IMR-90 (cell line): Measurements from ENCODE around the gene ZXDC.

ENCODE experiments used
- BHLHE40 ChIP-seq: fragments of 150-350 bp; IDR thresholded peaks from 2 replicates; pipeline ENCODE4 v1.6.1; 2016; ENCODE audit warnings: mild to moderate bottlenecking, low read depth, low read length
- CEBPB ChIP-seq: IDR thresholded peaks from 2 replicates; pipeline ENCODE4 v1.6.1; 2012; ENCODE audit warnings: low read depth, low read length, improper control_type of control experiment
- CHD1 ChIP-seq: IDR thresholded peaks from 2 replicates; pipeline ENCODE4 v1.6.1; 2012; ENCODE audit warnings: low read depth, low read length, improper control_type of control experiment
- FOS ChIP-seq: fragments of 150-350 bp; IDR thresholded peaks from 2 replicates; pipeline ENCODE4 v1.6.1; 2016; ENCODE audit warnings: low read depth, low read length
- MAFK ChIP-seq: IDR thresholded peaks from 2 replicates; pipeline ENCODE4 v1.6.1; 2012; ENCODE audit warnings: low read depth, low read length, improper control_type of control experiment
- NFE2L2 ChIP-seq: fragments of 150-350 bp; IDR thresholded peaks from 2 replicates; pipeline ENCODE4 v1.6.1; 2016; ENCODE audit warnings: low read depth, mild to moderate bottlenecking, low read length
- POLR2A ChIP-seq: IDR thresholded peaks from 2 replicates; pipeline ENCODE4 v1.6.1; 2012; ENCODE audit warnings: mild to moderate bottlenecking, low read depth, low read length
- RAD21 ChIP-seq: IDR thresholded peaks from 2 replicates; pipeline ENCODE4 v1.6.1; 2012; ENCODE audit warnings: low read length, improper control_type of control experiment
- RCOR1 ChIP-seq: IDR thresholded peaks from 2 replicates; pipeline ENCODE4 v1.6.1; 2012; ENCODE audit warnings: mild to moderate bottlenecking, low read length, improper control_type of control experiment; ENCODE audit not compliant: insufficient replicate concordance
- SMC3 ChIP-seq: fragments of 150-350 bp; IDR thresholded peaks from 2 replicates; pipeline ENCODE4 v1.6.1; 2016; ENCODE audit warnings: low read depth, mild to moderate bottlenecking, antibody characterized with exemption, low read length, moderate library complexity
- USF2 ChIP-seq: fragments of 150-350 bp; IDR thresholded peaks from 2 replicates; pipeline ENCODE4 v1.6.1; 2017; ENCODE audit warnings: mild to moderate bottlenecking, antibody characterized with exemption, low read length, low read depth
- TF ChIP-seq, protein P1 (sequence below): conservative IDR thresholded peaks from 2 replicates; pipeline ENCODE4 v1.5.1; 2012; ENCODE audit warnings: mild to moderate bottlenecking, low read depth, low read length, improper control_type of control experiment

GRCh38 chr3:126507886-126508285, 32.2 kb upstream of the ZXDC start:
- no peak for TF ChIP-seq RCOR1
- TF ChIP-seq, protein P1, sequence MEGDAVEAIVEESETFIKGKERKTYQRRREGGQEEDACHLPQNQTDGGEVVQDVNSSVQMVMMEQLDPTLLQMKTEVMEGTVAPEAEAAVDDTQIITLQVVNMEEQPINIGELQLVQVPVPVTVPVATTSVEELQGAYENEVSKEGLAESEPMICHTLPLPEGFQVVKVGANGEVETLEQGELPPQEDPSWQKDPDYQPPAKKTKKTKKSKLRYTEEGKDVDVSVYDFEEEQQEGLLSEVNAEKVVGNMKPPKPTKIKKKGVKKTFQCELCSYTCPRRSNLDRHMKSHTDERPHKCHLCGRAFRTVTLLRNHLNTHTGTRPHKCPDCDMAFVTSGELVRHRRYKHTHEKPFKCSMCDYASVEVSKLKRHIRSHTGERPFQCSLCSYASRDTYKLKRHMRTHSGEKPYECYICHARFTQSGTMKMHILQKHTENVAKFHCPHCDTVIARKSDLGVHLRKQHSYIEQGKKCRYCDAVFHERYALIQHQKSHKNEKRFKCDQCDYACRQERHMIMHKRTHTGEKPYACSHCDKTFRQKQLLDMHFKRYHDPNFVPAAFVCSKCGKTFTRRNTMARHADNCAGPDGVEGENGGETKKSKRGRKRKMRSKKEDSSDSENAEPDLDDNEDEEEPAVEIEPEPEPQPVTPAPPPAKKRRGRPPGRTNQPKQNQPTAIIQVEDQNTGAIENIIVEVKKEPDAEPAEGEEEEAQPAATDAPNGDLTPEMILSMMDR, result no peak
- no peak for TF ChIP-seq MAFK
- no peak for TF ChIP-seq POLR2A
- TF ChIP-seq RAD21, result no peak
- no peak for TF ChIP-seq SMC3
- no peak for TF ChIP-seq FOS
- no peak for TF ChIP-seq CEBPB
- no peak for TF ChIP-seq NFE2L2
- TF ChIP-seq BHLHE40, result no peak
- no peak for TF ChIP-seq USF2
- TF ChIP-seq CHD1, result no peak
